GM19438 (cell line): ENCODE results near the gene NCAPD3.
"Not testable (repeated sequence)": the region's sequence is repeated elsewhere in the genome, so short reads cannot be mapped to it uniquely, and the experiment has no call there.

Source experiments
- ATAC-seq: cut with Tn5 transposase; IDR thresholded peaks from one replicate; pipeline ENCODE4 v1.9.1; 2021; ENCODE audit warnings: low read depth; ENCODE audit not compliant: unreplicated experiment

Gene NCAPD3

GRCh38 chr11:134226806-134227325 lies 3.1 kb upstream of the NCAPD3 start:
- no peak for ATAC-seq

DNA sequence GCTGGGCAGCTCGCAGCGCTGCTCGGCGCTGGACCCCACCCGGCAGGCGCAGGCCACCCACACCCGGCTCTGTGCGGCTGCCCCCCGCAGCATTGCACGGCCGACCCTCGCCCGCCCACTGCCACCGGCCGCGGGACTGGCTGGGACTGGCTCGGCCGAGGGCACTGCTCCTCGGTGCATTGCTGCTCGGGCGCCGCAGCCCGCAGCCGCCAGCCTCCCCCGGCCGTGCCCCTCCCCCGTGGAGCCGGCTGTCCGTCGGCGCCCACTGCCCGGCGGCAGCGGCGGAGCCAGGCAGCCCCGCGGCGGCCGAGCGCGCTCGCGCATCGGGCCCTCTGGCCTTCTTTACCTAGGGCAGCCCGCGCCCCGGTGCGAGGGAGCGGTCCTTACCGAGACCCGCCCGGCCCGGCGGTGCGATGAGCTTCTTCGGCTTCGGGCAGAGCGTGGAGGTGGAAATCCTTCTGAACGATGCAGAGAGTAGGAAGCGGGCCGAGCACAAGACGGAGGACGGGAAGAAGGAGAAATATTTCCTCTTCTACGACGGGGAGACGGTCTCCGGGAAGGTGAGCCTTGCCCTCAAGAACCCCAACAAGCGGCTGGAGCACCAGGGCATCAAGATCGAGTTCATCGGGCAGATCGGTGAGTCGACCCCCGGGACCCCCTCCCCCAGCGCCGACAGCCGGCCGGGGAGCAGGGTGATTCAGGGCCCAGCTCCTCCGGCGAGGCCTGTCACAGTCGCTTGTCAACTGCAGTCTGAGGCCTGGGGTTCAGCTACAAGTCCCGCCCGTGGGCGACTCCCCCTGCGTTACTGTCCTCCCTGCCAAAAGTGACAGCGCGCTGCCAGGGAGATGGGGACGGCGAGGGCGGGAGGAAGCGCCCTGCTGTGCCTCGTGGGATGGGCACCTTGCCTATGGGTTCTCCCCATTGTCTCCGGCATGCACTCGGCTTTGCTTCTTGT lies 1.2 kb upstream of the NCAPD3 start:
- peak; percentile 14 for ATAC-seq

DNA sequence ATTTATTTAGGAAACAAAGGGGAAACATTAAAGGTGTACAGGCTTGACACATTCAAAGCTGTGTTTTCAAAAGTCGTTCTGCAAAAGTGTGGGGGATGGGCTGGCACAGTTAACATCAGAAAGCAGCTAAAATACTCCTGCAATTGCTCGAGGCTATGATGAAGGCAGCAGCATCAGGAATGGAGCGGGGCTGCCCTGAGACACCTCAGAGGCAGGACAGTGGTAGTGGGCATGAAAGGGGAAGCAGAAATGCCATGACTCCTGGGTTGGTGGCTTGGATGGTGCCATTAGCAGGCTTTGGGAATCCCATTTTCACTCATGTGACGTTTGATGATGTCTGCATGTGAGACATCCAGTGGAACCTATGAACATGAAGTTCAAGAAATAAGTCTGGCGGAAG lies 646 bp downstream of the NCAPD3 start:
- no peak for ATAC-seq

DNA sequence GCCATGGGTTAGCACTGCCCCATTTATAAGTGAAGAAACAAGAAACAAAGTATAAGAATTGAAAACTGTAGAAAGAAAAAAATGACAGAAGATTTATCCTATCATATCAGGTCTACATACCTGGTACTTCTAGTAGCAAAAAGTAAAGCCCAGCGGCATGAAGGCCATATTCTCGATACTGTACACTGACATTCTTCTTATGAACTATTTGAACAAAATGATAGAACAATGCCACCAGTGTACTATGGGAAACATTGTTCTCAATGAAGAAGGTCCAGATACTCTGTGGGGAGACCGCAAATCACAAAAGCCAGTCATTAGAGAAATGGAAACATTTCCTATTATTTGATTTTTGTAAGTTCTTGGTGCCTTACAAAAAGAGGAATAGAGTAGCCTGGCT lies 7.0 kb downstream of the NCAPD3 start:
- no peak for ATAC-seq

DNA sequence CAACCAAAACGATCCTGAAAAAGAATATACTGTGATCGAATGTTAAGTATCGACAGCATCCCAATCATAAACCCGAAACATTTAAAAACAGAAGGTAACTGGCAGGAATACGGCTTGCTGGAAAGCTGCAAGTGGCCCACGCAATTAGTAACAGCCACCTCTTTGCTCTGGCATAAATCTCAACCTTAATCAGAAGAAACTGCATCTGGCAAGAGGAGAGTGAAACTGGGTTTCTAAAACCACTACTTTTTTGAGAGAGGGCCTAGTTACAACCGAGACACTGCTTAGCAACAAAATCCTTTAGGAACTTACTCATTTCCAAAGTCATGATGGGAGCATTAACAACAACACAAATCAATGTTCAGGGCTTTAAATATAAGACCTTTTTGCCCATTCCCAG lies 7.9 kb downstream of the NCAPD3 start:
- no peak for ATAC-seq

DNA sequence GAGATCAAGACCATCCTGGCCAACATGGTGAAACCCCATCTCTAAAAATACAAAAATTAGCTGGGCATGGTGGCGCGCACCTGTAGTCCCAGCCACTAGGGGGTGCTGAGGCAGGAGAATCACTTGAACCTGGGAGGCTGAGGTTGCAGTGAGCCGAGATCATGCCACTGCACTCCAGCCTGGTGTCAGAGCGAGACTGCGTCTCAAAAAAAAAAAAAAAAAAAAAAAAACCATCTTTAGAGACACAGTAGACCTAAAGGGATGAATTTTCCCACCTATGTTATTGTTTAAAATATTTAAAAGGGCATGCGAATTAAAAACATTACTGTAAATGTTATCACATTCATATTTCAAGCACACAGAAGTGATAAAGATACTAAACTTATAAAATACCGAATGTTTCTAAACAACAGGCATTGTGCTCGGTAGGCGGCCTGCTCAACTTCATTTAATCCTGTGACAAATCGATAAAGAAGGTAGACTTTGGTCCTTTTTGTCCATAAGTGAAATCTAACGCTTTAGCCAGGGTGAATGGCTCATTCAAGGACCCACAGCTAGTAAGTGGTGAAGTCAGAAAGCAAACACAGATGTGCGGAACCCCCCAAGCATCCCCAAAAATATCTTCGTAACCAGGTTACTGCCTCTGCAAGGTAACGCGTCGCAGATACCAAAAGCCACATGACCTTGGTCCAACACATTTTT lies 16.1 kb downstream of the NCAPD3 start:
- ATAC-seq, result no peak

DNA sequence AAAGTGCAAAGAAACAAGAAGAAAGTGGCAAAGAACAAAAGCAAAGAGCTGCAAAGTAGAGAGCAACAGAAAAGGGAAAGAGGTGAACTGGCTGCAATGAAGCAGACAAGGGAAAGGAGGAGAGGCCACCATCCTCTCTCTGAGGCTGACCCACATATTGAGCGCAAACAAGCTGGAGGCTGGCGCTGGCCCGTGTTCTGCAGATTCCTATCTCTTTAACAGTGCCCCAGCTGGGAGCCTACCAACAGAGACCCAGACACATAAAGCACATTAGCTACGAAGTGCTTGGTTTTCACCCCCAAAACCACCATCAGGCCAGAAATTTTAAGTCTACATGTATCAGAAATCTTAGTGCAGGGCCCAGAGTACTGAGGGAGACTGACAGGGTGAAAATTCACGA lies 17.6 kb downstream of the NCAPD3 start:
- no peak for ATAC-seq

DNA sequence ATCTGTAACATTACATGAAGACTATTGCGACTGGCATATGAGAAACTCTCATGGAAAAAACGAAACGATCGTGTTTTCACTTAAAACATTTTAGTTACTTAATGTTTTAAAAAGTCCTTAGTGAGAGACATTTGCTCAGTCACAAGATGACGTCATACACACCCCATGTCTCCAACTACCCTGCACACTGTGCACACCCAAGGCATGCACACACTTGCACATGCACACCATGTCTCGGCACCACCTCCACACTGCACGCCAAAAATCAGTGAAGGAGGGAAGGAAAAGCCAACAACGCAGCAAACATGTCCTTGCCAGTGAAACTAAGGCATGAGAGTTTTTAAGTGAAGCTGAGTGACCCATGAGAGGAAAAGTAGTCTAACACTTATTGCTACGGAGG lies 18.0 kb downstream of the NCAPD3 start:
- no peak for ATAC-seq

- no peak for ATAC-seq
These were observed 21.1 kb downstream of the NCAPD3 start for GRCh38 chr11:134202661-134203060.

DNA sequence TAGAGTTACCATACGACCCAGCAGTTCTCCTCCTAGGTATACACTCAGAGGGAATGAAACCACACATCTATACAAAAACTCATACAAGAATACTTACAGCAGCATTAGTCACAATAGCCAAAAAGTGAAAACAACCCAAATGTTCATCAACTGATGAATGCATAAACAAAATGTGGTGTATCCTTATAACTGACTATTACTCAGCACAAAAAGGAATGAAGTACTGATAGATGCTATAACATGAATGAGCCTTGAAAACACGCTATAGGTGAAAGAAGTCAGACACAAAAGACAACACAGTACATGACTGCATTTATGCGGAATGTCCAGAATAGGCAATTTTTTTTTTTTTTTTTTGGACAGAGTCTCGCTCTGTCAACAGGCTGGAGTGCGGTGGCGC lies 23.1 kb downstream of the NCAPD3 start:
- no peak for ATAC-seq

- no peak for ATAC-seq
These were observed 24.2 kb downstream of the NCAPD3 start for GRCh38 chr11:134199531-134199930.

DNA sequence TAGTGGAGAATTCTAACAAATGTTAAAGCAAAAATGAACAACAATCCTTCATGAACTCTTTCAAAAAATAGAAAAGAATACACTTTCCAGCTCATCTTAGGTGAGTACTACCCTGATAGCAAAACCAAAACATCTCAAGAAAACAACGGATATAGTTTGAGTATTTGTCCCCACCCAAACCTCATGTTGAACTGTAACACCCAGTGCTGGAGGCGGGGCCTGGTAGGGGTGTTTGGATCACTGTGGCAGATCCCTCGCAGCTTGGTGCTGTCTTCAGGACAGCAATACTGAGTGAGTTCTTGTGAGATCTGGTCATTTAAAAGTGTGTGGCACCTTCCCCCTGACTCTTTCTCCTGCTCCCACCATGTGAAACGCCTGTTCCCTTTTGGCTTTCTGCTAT lies 27.0 kb downstream of the NCAPD3 start:
- ATAC-seq, result no peak

DNA sequence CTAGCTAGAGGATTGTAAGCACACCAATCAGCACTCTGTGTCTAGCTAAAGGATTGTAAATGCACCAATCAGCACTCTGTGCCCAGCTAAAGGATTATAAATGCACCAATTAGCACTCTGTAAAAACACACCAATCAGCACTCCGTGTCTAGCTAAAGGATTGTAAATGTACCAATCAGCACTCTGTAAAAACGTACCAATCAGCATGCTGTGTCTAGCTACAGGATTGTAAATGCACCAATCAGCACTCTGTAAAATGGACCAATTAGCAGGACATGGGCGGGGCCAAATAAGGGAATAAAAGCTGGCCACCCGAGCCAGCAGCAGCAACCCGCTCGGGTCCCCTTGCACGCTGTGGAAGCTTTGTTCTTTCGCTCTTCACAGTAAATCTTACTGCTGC lies 35.7 kb downstream of the NCAPD3 start:
- not testable (repeated sequence) for ATAC-seq

DNA sequence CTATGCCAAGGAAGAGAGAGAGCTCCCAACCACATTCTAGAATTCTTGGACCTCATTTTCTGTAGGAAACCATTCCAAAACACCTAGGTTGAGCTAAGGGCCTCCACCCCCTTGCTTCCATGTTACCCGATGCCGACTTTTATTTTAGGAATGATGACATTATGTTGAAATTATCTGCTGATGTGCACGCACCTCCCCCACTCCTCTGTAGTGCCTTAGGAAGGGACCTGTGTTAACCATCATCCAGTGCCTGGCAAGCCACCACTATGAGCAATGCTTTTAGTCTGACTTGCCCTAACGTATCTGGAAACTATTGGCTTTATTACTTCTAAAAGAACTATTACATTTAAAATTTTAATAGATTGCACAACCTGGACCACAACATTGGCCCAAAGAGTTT lies 42.1 kb downstream of the NCAPD3 start:
- no peak for ATAC-seq

DNA sequence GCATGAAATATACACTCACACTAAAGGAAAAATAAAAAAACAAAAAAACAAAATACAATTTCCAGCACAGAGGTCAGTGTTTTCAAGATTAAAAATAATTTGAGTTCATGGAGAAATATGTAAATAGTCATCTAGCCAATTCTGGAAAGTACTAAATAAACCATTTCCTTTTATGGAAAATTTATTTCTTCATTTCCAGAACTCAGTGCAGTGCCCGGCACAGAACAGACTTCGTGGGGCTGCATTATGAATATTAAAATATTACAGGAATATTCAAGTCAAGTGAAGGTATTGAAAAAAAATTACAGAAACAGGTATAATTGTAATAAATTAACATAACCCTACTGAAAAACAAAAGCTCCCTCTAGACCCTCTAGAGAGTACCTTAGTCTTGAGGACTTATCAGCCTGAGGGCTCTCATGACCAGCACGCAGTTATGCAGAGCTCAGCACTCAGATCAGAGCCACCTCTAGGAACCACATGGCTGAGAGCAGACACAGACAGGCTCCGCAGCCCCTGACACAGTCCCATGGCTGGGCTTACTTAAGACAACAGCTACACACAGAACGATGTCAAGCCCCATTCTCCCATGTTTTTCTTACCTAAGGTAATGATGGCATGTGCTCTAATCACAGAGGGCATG lies 45.6 kb downstream of the NCAPD3 start:
- ATAC-seq, result no peak

DNA sequence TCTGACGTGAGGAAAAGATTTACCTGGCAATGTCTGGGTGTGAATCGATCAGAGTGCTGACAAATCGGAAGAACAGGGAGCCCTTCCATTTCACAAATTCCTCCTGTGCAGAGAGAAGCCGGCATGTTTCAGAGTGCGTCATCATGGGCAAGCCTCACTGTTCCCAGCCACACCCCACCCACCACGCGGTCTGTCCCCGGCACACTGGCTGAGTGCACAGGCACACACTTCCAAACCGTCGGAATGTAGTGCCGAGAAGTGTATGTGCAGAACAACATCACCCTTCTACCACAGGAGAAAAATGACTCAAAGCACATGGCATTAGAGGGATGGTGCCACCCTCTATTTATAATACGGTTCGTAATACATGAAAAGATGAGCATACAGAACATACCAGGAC lies 47.5 kb downstream of the NCAPD3 start:
- no peak for ATAC-seq

- no peak for ATAC-seq
These were observed 50.5 kb downstream of the NCAPD3 start for GRCh38 chr11:134173296-134173695.

- no peak for ATAC-seq
These were observed 51.8 kb downstream of the NCAPD3 start for GRCh38 chr11:134171951-134172350.

DNA sequence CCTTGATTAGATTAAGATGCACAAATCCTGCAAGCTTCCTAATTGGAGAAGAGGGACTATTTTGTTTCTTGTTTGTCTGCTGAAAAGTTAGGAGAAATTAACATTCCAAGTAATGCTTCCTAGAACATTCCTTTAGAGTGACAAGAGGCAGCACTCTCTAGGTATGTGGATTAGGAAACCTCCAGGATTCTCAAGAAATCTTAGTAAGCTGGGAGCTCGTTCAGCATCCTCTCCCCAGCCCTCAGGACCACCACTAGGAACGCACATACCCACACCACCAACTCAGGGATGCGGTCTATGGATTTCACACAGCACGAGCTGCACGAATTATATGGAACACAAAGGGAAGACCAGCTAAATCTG lies 52.9 kb downstream of the NCAPD3 start:
- ATAC-seq, result no peak

- no peak for ATAC-seq
These were observed 53.4 kb downstream of the NCAPD3 start for GRCh38 chr11:134170177-134170918.
